ENCODE data around the gene ZNF519. TPM values are rescaled to one million over a fixed set of nuclear protein-coding genes. Genes with fewer than 3 reads are reported as not detected.

ZNF519 gene
- 3.7 and 4.2 TPM in 2 replicates for total RNA-seq

DNA sequence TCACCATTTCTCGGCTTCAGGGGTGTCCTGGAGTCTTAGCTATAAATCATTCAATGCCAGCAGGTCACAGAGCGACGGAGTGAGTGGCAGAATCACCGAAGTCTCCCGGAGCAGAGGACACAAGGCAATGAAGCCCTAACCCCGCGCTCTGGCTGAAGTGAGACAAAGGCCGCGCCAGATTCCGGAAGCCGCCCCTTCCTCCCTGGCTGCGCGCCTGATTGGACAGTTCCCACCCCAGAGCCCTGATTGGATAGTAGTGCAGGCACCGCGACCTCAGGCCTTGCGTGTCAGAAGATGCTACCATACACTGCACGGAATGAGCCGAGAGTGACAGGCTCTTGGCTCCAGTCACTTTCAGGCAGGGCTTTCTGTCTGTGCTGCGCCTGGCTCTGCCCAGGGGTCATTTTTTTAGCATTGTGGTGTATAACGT lies at the start of gene ZNF519:
Gene ZNF519, minus strand, starts transcription at position 165 of the 430 bp plus-strand sequence. Its CDS starts 158 bp downstream, at position 7.

Other genes starting within 250 kb of the ZNF519 start
- not detected in 2 replicates for gene MC2R, start 216.9 kb downstream of the ZNF519 start, total RNA-seq

Data from aortic smooth muscle cell (primary cell).